Loucy (cell line): Measurements from ENCODE around the gene HEG1.

Experiments used
- H2AFZ ChIP-seq: fragments of 200-600 bp; sonication (generic); 2 replicates; pipeline ENCODE4 v1.6.0; 2016; ENCODE audit warnings: antibody characterized with exemption, mild to moderate bottlenecking, low read length, moderate library complexity
- H3F3A ChIP-seq: fragments of 200-600 bp; 2 replicates; pipeline ENCODE4 v1.6.0; 2016; ENCODE audit warnings: antibody characterized with exemption, low read depth, mild to moderate bottlenecking
- H3K27me3 ChIP-seq: fragments of 200-600 bp; sonication (generic); 2 replicates; pipeline ENCODE4 v1.6.1; 2014; ENCODE audit warnings: low read length, mild to moderate bottlenecking; ENCODE audit not compliant: insufficient read depth, poor library complexity, severe bottlenecking
- H3K36me3 ChIP-seq: fragments of 200-600 bp; sonication (generic); 2 replicates; pipeline ENCODE4 v1.6.1; 2016; ENCODE audit warnings: low read length; ENCODE audit not compliant: insufficient read depth
- H3K4me1 ChIP-seq: fragments of 200-600 bp; sonication (generic); 2 replicates; pipeline ENCODE4 v1.5.1; 2014; ENCODE audit warnings: low read length, mild to moderate bottlenecking; ENCODE audit not compliant: insufficient read depth, poor library complexity, severe bottlenecking
- H3K4me2 ChIP-seq: fragments of 200-600 bp; sonication (generic); 2 replicates; pipeline ENCODE4 v1.6.0; 2014; ENCODE audit warnings: antibody characterized with exemption, low read length, low read depth, mild to moderate bottlenecking; ENCODE audit not compliant: poor library complexity, severe bottlenecking
- H3K4me3 ChIP-seq: fragments of 200-600 bp; sonication (generic); 2 replicates; pipeline ENCODE4 v1.5.1; 2014; ENCODE audit warnings: low read length, mild to moderate bottlenecking, mixed read lengths; ENCODE audit not compliant: poor library complexity, severe bottlenecking
- H3K79me2 ChIP-seq: fragments of 200-600 bp; sonication (generic); 2 replicates; pipeline ENCODE4 v1.6.1; 2014; ENCODE audit warnings: low read length; ENCODE audit not compliant: insufficient read depth
- H3K9ac ChIP-seq: fragments of 200-600 bp; sonication (generic); 2 replicates; pipeline ENCODE4 v1.6.0; 2014; ENCODE audit warnings: mild to moderate bottlenecking, low read depth, low read length, moderate library complexity; ENCODE audit not compliant: poor library complexity, severe bottlenecking
- H3K9me2 ChIP-seq: fragments of 200-600 bp; sonication (generic); replicated peaks from 2 replicates; pipeline ENCODE4 v1.6.1; 2016; ENCODE audit warnings: low read depth, low read length, mixed read lengths
- H3K9me3 ChIP-seq: fragments of 200-600 bp; sonication (generic); 2 replicates; pipeline ENCODE4 v1.6.1; 2014; ENCODE audit warnings: mild to moderate bottlenecking, antibody characterized with exemption, low read length, low read depth; ENCODE audit not compliant: insufficient read depth
- H4K20me1 ChIP-seq: fragments of 200-600 bp; sonication (generic); 2 replicates; pipeline ENCODE4 v1.6.0; 2014; ENCODE audit warnings: antibody characterized with exemption, low read length, mild to moderate bottlenecking; ENCODE audit not compliant: insufficient read depth, poor library complexity, severe bottlenecking
- CTCF ChIP-seq: fragments of 200-600 bp; sonication (generic); conservative IDR thresholded peaks from 2 replicates; pipeline ENCODE4 v1.5.1; 2014; ENCODE audit warnings: mild to moderate bottlenecking, antibody characterized with exemption, low read length
- EZH2phosphoT487 ChIP-seq: fragments of 200-600 bp; IDR thresholded peaks from 2 replicates; pipeline ENCODE4 v1.6.1; 2018; ENCODE audit warnings: antibody characterized with exemption, mild to moderate bottlenecking, moderate library complexity, borderline replicate concordance

HEG1 gene

GRCh38 chr3:124973290-124973689, 82.5 kb downstream of the HEG1 start:
- Histone ChIP-seq H3K4me1 (peaks cover 20% of the 10 kb centered on the region), H3K36me3 (peaks cover 14% of the 10 kb centered on the region; the same call in 1 of the 2 replicates), H3K27me3 (no peaks in the 10 kb centered on the region), H3K9ac (no peak overlapping the region), H3K79me2 (no peaks in the 10 kb centered on the region), H2AFZ (no peak overlapping the region), H3K4me3 (no peak overlapping the region), H3K9me3 (no peaks in the 10 kb centered on the region), H3K9me2 (no peaks in the 10 kb centered on the region), H3F3A (no peaks in the 10 kb centered on the region), H4K20me1 (no peaks in the 10 kb centered on the region), H3K4me2 (no peak overlapping the region)
- TF ChIP-seq CTCF (no peak), EZH2phosphoT487 (no peak)

GRCh38 chr3:124972457-124972856, 83.3 kb downstream of the HEG1 start:
- Histone ChIP-seq H3K27me3 (no peaks in the 10 kb centered on the region), H3F3A (no peaks in the 10 kb centered on the region), H3K36me3 (peaks cover 14% of the 10 kb centered on the region; the same call in 1 of the 2 replicates)

GRCh38 chr3:124969963-124970722, 85.7 kb downstream of the HEG1 start:
- Histone ChIP-seq H3K79me2 (no peaks in the 10 kb centered on the region), H4K20me1 (no peaks in the 10 kb centered on the region), H3K9me3 (no peaks in the 10 kb centered on the region), H3K4me2 (no peak overlapping the region), H2AFZ (no peak overlapping the region), H3K4me1 (peaks cover 15% of the 10 kb centered on the region), H3K36me3 (peaks cover 14% of the 10 kb centered on the region; the same call in 1 of the 2 replicates), H3K27me3 (no peaks in the 10 kb centered on the region), H3K9me2 (no peaks in the 10 kb centered on the region), H3F3A (no peaks in the 10 kb centered on the region), H3K4me3 (no peak overlapping the region), H3K9ac (no peak overlapping the region)
- TF ChIP-seq EZH2phosphoT487 (no peak), CTCF (no peak)

More at GRCh38 chr3:124972457-124972856, 83.3 kb downstream of the HEG1 start:
- H3K9me2 ChIP-seq, result no peaks in the 10 kb centered on the region
- no peak overlapping the region for H3K4me3 ChIP-seq
- peaks cover 20% of the 10 kb centered on the region for H3K4me1 ChIP-seq
- H3K79me2 ChIP-seq, result no peaks in the 10 kb centered on the region
- H3K9me3 ChIP-seq, result no peaks in the 10 kb centered on the region
- H4K20me1 ChIP-seq, result no peaks in the 10 kb centered on the region
- H3K4me2 ChIP-seq, result no peak overlapping the region
- TF ChIP-seq CTCF (no peak), EZH2phosphoT487 (no peak)
- H2AFZ ChIP-seq, result no peak overlapping the region
- H3K9ac ChIP-seq, result no peak overlapping the region
